HCT116 (cell line): Measurements from ENCODE around the gene ZNF729. TPM values are rescaled to one million over a fixed set of nuclear protein-coding genes. Genes with fewer than 3 reads are reported as not detected.

Experiments used
- ATAC-seq: fragments of 200-7000 bp; cut with Tn5 transposase; 2 replicates; pipeline ENCODE4 v1.9.1; 2020; ENCODE audit warnings: mild to moderate bottlenecking, moderate library complexity
- BruUV-seq: library from RNA; stranded (reverse); fragments of 400-500 nt; replicated peaks from 2 replicates; lab custom pipeline; 2021; lab: Mats Ljungman, UMichigan
- CTCF ChIA-PET: fragments of 300-600 bp; sonication (Branson Sonifier 250); formaldehyde crosslinking; loops from one replicate; lab custom pipeline; 2021; ENCODE audit warnings: antibody characterized with exemption; lab: Charles Lee
- POLR2A ChIA-PET: fragments of 300-600, 350-600 bp; sonication (Branson Sonifier 250); formaldehyde crosslinking; loops from one replicate; lab custom pipeline; 2021; ENCODE audit warnings: antibody characterized with exemption; lab: Charles Lee
- RAD21 ChIA-PET, 2 experiments: fragments of 300-600 bp; sonication (Branson Sonifier 250); formaldehyde crosslinking; loops; one replicate each; lab custom pipeline; 2023; ENCODE audit warnings: low total read pairs in 2 of 2; ENCODE audit not compliant: uncharacterized antibody in 2 of 2, unreplicated experiment in 2 of 2, low non-redundant PET in 1 of 2; lab: Charles Lee
- DNase-seq: peaks from one replicate; pipeline ENCODE4 v3.0.0-alpha.2; 2010; ENCODE audit warnings: low read depth, low spot score
- H2AFZ ChIP-seq: fragments of 200-600 bp; shearing (Covaris generic), sonication (generic); 2 replicates; pipeline ENCODE4 v1.6.1; 2017; ENCODE audit warnings: low read depth, mixed run types, mixed read lengths, antibody characterized with exemption, low read length; ENCODE audit not compliant: poor library complexity, severe bottlenecking
- H3K27ac ChIP-seq: 2 replicates; pipeline ENCODE4 v1.5.1; 2012; ENCODE audit warnings: low read depth, low read length
- H3K27me3 ChIP-seq: fragments of 200-600 bp; sonication (generic); 2 replicates; pipeline ENCODE4 v1.6.1; 2016; ENCODE audit warnings: mixed run types, low read length, mixed read lengths; ENCODE audit not compliant: insufficient read depth
- H3K36me3 ChIP-seq, 2 experiments: fragments of 200-500 bp in 1 of 2; fragments of 200-600 bp in 1 of 2; sonication (Bioruptor generic) in 1 of 2; sonication (generic) in 1 of 2; 2 replicates each; pipeline versions ENCODE4 v1.5.1 to v1.6.1; 2014 to 2016; ENCODE audit warnings: low read length in 2 of 2, inconsistent platforms in 1 of 2, mixed read lengths in 1 of 2, mixed run types in 1 of 2; ENCODE audit not compliant: insufficient read depth in 2 of 2, control insufficient read depth in 1 of 2
- H3K4me1 ChIP-seq, 2 experiments: fragments of 200-600 bp in 1 of 2; sonication (generic) in 1 of 2; 2 replicates each; pipeline versions ENCODE4 v1.5.1 to v1.6.1; 2012 to 2017; ENCODE audit warnings: low read length in 2 of 2, inconsistent platforms in 1 of 2, mild to moderate bottlenecking in 1 of 2, mixed read lengths in 1 of 2, mixed run types in 1 of 2, moderate library complexity in 1 of 2; ENCODE audit not compliant: insufficient read depth in 2 of 2, control insufficient read depth in 1 of 2
- H3K4me2 ChIP-seq: fragments of 200-600 bp; sonication (generic); 2 replicates; pipeline ENCODE4 v1.6.1; 2017; ENCODE audit warnings: mixed run types, low read length, mixed read lengths
- H3K4me3 ChIP-seq, 2 experiments: fragments of 200-600 bp in 1 of 2; sonication (generic) in 1 of 2; replicated peaks in 1 of 2; 2 replicates each; pipeline ENCODE4 v1.5.1; 2011 to 2016; ENCODE audit warnings: low read length in 2 of 2, control low read depth in 1 of 2, low read depth in 1 of 2, mild to moderate bottlenecking in 1 of 2, mixed read lengths in 1 of 2, mixed run types in 1 of 2
- H3K79me2 ChIP-seq: fragments of 200-600 bp; sonication (generic); 2 replicates; pipeline ENCODE4 v1.6.1; 2017; ENCODE audit warnings: mild to moderate bottlenecking, mixed run types, low read length, moderate library complexity, mixed read lengths; ENCODE audit not compliant: insufficient read depth
- H3K9ac ChIP-seq: fragments of 200-600 bp; sonication (generic); 2 replicates; pipeline ENCODE4 v1.6.1; 2016; ENCODE audit warnings: low read length, mixed read lengths
- H3K9me2 ChIP-seq: fragments of 200-600 bp; sonication (generic), shearing (Covaris generic); 2 replicates; pipeline ENCODE4 v1.6.1; 2017; ENCODE audit warnings: mixed run types, mild to moderate bottlenecking, moderate library complexity; ENCODE audit not compliant: insufficient read depth
- H3K9me3 ChIP-seq, 2 experiments: fragments of 200-500 bp in 1 of 2; fragments of 200-600 bp in 1 of 2; sonication (Bioruptor generic) in 1 of 2; sonication (generic) in 1 of 2; 2 replicates each; pipeline ENCODE4 v1.6.1; 2014 to 2017; ENCODE audit warnings: low read length in 2 of 2, mixed read lengths in 2 of 2, inconsistent platforms in 1 of 2, low read depth in 1 of 2, mild to moderate bottlenecking in 1 of 2, mixed run types in 1 of 2, moderate library complexity in 1 of 2; ENCODE audit not compliant: control insufficient read depth in 1 of 2, insufficient read depth in 1 of 2
- H4K20me1 ChIP-seq: fragments of 200-600 bp; sonication (generic), shearing (Covaris generic); 2 replicates; pipeline ENCODE4 v1.6.1; 2017; ENCODE audit warnings: mixed run types, mild to moderate bottlenecking, moderate library complexity; ENCODE audit not compliant: insufficient read depth
- CEBPB ChIP-seq: IDR thresholded peaks from 2 replicates; pipeline ENCODE4 v1.6.1; 2012; ENCODE audit warnings: low read depth
- EGR1 ChIP-seq: IDR thresholded peaks from 2 replicates; pipeline ENCODE4 v1.6.1; 2012; ENCODE audit warnings: low read depth
- ELF1 ChIP-seq: IDR thresholded peaks from 2 replicates; pipeline ENCODE4 v1.6.1; 2012; ENCODE audit warnings: low read depth, borderline replicate concordance
- EZH2 ChIP-seq: fragments of 200-600 bp; sonication (generic); IDR thresholded peaks from 2 replicates; pipeline ENCODE4 v1.6.1; 2017; ENCODE audit warnings: antibody characterized with exemption, mixed run types
- EZH2phosphoT487 ChIP-seq: fragments of 200-600 bp; IDR thresholded peaks from 2 replicates; pipeline ENCODE4 v1.6.1; 2018; ENCODE audit warnings: antibody characterized with exemption, borderline replicate concordance
- FOSL1 ChIP-seq: IDR thresholded peaks from 2 replicates; pipeline ENCODE4 v1.6.1; 2012; ENCODE audit warnings: low read depth
- JUND ChIP-seq: IDR thresholded peaks from 2 replicates; pipeline ENCODE4 v1.6.1; 2012
- MAX ChIP-seq: IDR thresholded peaks from 2 replicates; pipeline ENCODE4 v1.6.1; 2012
- POLR2A ChIP-seq: IDR thresholded peaks from 2 replicates; pipeline ENCODE4 v1.7.0; 2011; ENCODE audit warnings: borderline replicate concordance; ENCODE audit not compliant: insufficient read depth, insufficient read length; ENCODE audit errors: extremely low read depth
- POLR2AphosphoS5 ChIP-seq: IDR thresholded peaks from 2 replicates; pipeline ENCODE4 v1.6.1; 2011; ENCODE audit warnings: mild to moderate bottlenecking, low read depth, low read length, moderate library complexity
- RAD21 ChIP-seq: IDR thresholded peaks from 2 replicates; pipeline ENCODE4 v1.6.1; 2012; ENCODE audit warnings: low read depth, mild to moderate bottlenecking
- REST ChIP-seq: IDR thresholded peaks from 2 replicates; pipeline ENCODE4 v1.6.1; 2012; ENCODE audit warnings: low read depth
- SIN3A ChIP-seq: IDR thresholded peaks from 2 replicates; pipeline ENCODE4 v1.6.1; 2012; ENCODE audit warnings: low read depth
- SP1 ChIP-seq: IDR thresholded peaks from 2 replicates; pipeline ENCODE4 v1.6.1; 2012; ENCODE audit warnings: low read depth
- SRF ChIP-seq: IDR thresholded peaks from 2 replicates; pipeline ENCODE4 v1.6.1; 2012; ENCODE audit warnings: low read depth
- TCF7L2 ChIP-seq: IDR thresholded peaks from 2 replicates; pipeline ENCODE4 v1.7.0; 2011; ENCODE audit warnings: borderline replicate concordance, inconsistent platforms; ENCODE audit not compliant: insufficient read depth, insufficient read length; ENCODE audit errors: extremely low read depth
- ZBTB33 ChIP-seq: IDR thresholded peaks from 2 replicates; pipeline ENCODE4 v1.6.1; 2011; ENCODE audit warnings: mild to moderate bottlenecking, low read length, moderate library complexity; ENCODE audit not compliant: insufficient replicate concordance; ENCODE audit errors: extremely low read depth
- ZNF274 ChIP-seq: fragments of 200-500 bp; sonication (Bioruptor generic); IDR thresholded peaks from 2 replicates; pipeline ENCODE4 v1.6.1; 2014; ENCODE audit warnings: mild to moderate bottlenecking, low read depth, low read length, inconsistent platforms
- intact Hi-C: fragments of 100-400 bp; cut with micrococcal nuclease; formaldehyde crosslinking; loops from 2 replicates; pipeline ENCODE4 v1.10.0; 2022
- total RNA-seq: library from RNA; stranded (reverse); gene quantifications from one replicate; pipeline ENCODE4 v1.2.1, GENCODE V29; 2021; ENCODE audit not compliant: unreplicated experiment
- TF ChIP-seq, protein P1 (sequence below), 3 experiments: fragments of 200-600 bp in 1 of 3; sonication (generic) in 1 of 3; IDR thresholded peaks in 2 of 3; conservative IDR thresholded peaks in 1 of 3; 2 replicates each; pipeline ENCODE4 v1.5.1; 2012 to 2017; ENCODE audit warnings: low read depth in 2 of 3, low read length in 2 of 3, antibody characterized with exemption in 1 of 3, borderline replicate concordance in 1 of 3, control low read depth in 1 of 3, mild to moderate bottlenecking in 1 of 3, mixed read lengths in 1 of 3, mixed run types in 1 of 3, moderate library complexity in 1 of 3; ENCODE audit not compliant: insufficient read depth in 1 of 3

Gene ZNF729
- total RNA-seq, 1 experiment from 2014 or later, result not detected

DNA sequence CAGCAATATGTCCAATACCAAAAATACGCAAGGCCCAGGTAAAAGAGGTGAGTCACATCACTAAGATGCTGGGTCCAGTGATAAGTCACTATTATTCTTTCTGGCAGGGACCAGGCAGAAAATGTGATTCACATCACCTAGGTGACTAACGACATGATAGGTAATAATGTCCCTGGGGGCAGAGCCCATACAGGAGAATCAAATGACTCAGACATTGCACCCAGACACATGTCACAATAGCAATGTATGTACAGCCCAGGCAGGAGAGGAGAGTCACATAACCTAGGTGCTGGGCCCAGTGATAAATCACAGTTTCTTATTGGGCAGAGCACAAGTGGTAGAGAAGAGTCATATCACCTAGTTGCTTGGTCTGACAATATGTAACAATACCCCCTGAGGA lies 28.9 kb upstream of the ZNF729 start:
- POLR2A ChIA-PET, result no interaction called here
- ATAC-seq (no peak), DNase-seq (no peak)
- Histone ChIP-seq H3K79me2 (no peaks in the 10 kb centered on the region), H3K9me2 (no peaks in the 10 kb centered on the region), H3K27ac (no peak overlapping the region), H3K4me1 (no peaks in the 10 kb centered on the region), H3K4me2 (no peak overlapping the region), H3K36me3 (no peaks in the 10 kb centered on the region), H2AFZ (no peak overlapping the region), H4K20me1 (no peaks in the 10 kb centered on the region), H3K9me3 (peaks cover 5 to 24% of the 10 kb centered on the region in 2 experiments; a peak in 3 of 4 replicates), H3K9ac (no peak overlapping the region), H3K27me3 (no peaks in the 10 kb centered on the region), H3K4me3 (no peak overlapping the region)
- TF ChIP-seq EZH2 (no peak), FOSL1 (no peak), EZH2phosphoT487 (no peak), SIN3A (no peak), ZBTB33 (no peak), ELF1 (no peak), REST (no peak), ZNF274 (no peak), POLR2A (no peak), SRF (no peak), POLR2AphosphoS5 (no peak), RAD21 (no peak), CEBPB (no peak), EGR1 (no peak), TCF7L2 (no peak), JUND (no peak), SP1 (no peak), MAX (no peak)
- TF ChIP-seq, protein P1, sequence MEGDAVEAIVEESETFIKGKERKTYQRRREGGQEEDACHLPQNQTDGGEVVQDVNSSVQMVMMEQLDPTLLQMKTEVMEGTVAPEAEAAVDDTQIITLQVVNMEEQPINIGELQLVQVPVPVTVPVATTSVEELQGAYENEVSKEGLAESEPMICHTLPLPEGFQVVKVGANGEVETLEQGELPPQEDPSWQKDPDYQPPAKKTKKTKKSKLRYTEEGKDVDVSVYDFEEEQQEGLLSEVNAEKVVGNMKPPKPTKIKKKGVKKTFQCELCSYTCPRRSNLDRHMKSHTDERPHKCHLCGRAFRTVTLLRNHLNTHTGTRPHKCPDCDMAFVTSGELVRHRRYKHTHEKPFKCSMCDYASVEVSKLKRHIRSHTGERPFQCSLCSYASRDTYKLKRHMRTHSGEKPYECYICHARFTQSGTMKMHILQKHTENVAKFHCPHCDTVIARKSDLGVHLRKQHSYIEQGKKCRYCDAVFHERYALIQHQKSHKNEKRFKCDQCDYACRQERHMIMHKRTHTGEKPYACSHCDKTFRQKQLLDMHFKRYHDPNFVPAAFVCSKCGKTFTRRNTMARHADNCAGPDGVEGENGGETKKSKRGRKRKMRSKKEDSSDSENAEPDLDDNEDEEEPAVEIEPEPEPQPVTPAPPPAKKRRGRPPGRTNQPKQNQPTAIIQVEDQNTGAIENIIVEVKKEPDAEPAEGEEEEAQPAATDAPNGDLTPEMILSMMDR (IDR thresholded peaks at IDR 0.05 in 2 of 3, conservative IDR thresholded peaks at IDR 0.05 in 1 of 3; ENCODE audit: borderline replicate concordance in 1 of 3, insufficient read depth in 1 of 3, low read depth in 2 of 3, low read length in 2 of 3), result no peak
- intact Hi-C loops, result no loop called here
- no TSS peak for BruUV-seq
- CTCF ChIA-PET, result no interaction called here
- RAD21 ChIA-PET, result no interaction called here
